GM23338 (cell line): ENCODE data around the gene EML4. TPM values are rescaled to one million over a fixed set of nuclear protein-coding genes. Genes with fewer than 3 reads are reported as not detected.

Experiments used
- ATAC-seq: fragments of 200-7000 bp; cut with Tn5 transposase; 3 replicates; pipeline ENCODE4 v1.9.1; 2020
- DNase-seq: peaks from one replicate; pipeline ENCODE4 v3.0.0-alpha.2; 2015; ENCODE audit warnings: low spot score
- H2AFZ ChIP-seq: fragments of 200-600 bp; sonication (generic); 2 replicates; pipeline ENCODE4 v1.8.0; 2016; ENCODE audit warnings: antibody characterized with exemption, mild to moderate bottlenecking, moderate library complexity
- H3F3A ChIP-seq: fragments of 200-600 bp; sonication (generic); replicated peaks from 2 replicates; pipeline ENCODE4 v1.8.0; 2017; ENCODE audit warnings: antibody characterized with exemption, mixed run types, low read depth
- H3K27ac ChIP-seq: fragments of 200-600 bp; sonication (generic); 2 replicates; pipeline ENCODE4 v1.6.1; 2016; ENCODE audit warnings: low read depth
- H3K27me3 ChIP-seq: fragments of 200-600 bp; sonication (generic); 2 replicates; pipeline ENCODE4 v1.8.0; 2016; ENCODE audit warnings: mild to moderate bottlenecking, mixed run types, moderate library complexity; ENCODE audit not compliant: insufficient read depth
- H3K36me3 ChIP-seq: fragments of 200-600 bp; sonication (generic); 2 replicates; pipeline ENCODE4 v1.8.0; 2016; ENCODE audit warnings: mild to moderate bottlenecking; ENCODE audit not compliant: insufficient read depth
- H3K4me1 ChIP-seq: fragments of 200-600 bp; sonication (generic); 2 replicates; pipeline ENCODE4 v1.8.0; 2016; ENCODE audit warnings: mild to moderate bottlenecking, moderate library complexity; ENCODE audit not compliant: insufficient read depth
- H3K4me2 ChIP-seq: fragments of 200-600 bp; sonication (generic); 2 replicates; pipeline ENCODE4 v1.7.1; 2017; ENCODE audit warnings: mixed run types
- H3K4me3 ChIP-seq: fragments of 200-600 bp; sonication (generic); 2 replicates; pipeline ENCODE4 v1.6.1; 2016; ENCODE audit warnings: mixed run types
- H3K79me2 ChIP-seq: fragments of 200-600 bp; sonication (generic); replicated peaks from 2 replicates; pipeline ENCODE4 v1.8.0; 2017; ENCODE audit warnings: mild to moderate bottlenecking; ENCODE audit not compliant: insufficient read depth
- H3K9me2 ChIP-seq: fragments of 200-600 bp; sonication (generic); 2 replicates; pipeline ENCODE4 v1.8.0; 2017; ENCODE audit not compliant: insufficient read depth
- H4K20me1 ChIP-seq: fragments of 200-600 bp; sonication (generic); replicated peaks from 2 replicates; pipeline ENCODE4 v1.8.0; 2017; ENCODE audit warnings: mild to moderate bottlenecking; ENCODE audit not compliant: insufficient read depth
- H3K27ac Mint-ChIP-seq: 2 replicates; pipeline ENCODE4 v1.8.0; 2020; ENCODE audit warnings: inconsistent platforms, mild to moderate bottlenecking, moderate library complexity, mixed read lengths
- H3K27me3 Mint-ChIP-seq: 3 replicates; pipeline ENCODE4 v1.8.0; 2022; ENCODE audit warnings: low read depth, mild to moderate bottlenecking, moderate library complexity, mixed read lengths, inconsistent platforms; ENCODE audit not compliant: insufficient read depth, poor library complexity
- H3K36me3 Mint-ChIP-seq: 3 replicates; pipeline ENCODE4 v1.8.0; 2021; ENCODE audit warnings: low read depth, mild to moderate bottlenecking, inconsistent platforms, moderate library complexity, mixed read lengths
- H3K4me1 Mint-ChIP-seq: 3 replicates; pipeline ENCODE4 v1.8.0; 2020; ENCODE audit warnings: mild to moderate bottlenecking, inconsistent platforms, mixed read lengths
- H3K4me3 Mint-ChIP-seq: 3 replicates; pipeline ENCODE4 v1.8.0; 2021; ENCODE audit warnings: moderate library complexity, mild to moderate bottlenecking, inconsistent platforms, mixed read lengths
- H3K9me3 Mint-ChIP-seq: 3 replicates; pipeline ENCODE4 v1.8.0; 2020; ENCODE audit warnings: moderate library complexity, mild to moderate bottlenecking, inconsistent platforms, mixed read lengths
- CREB1 ChIP-seq: fragments of 250-450 bp; sonication (Bioruptor Pico); IDR thresholded peaks from 2 replicates; pipeline ENCODE4 v1.5.0; 2020; ENCODE audit warnings: low read depth, mild to moderate bottlenecking, moderate library complexity
- CTCF ChIP-seq, 2 experiments: fragments of 200-600 bp in 1 of 2; sonication (generic) in 1 of 2; conservative IDR thresholded peaks; 2 replicates each; pipeline versions ENCODE4 v1.5.1 to v1.6.1; 2016 to 2017; ENCODE audit warnings: antibody characterized with exemption in 2 of 2, low read depth in 2 of 2, mild to moderate bottlenecking in 2 of 2, moderate library complexity in 1 of 2
- ETS1 ChIP-seq: IDR thresholded peaks from 2 replicates; pipeline ENCODE4 v1.6.1; 2016; ENCODE audit warnings: antibody characterized with exemption
- EZH2 ChIP-seq: fragments of 200-600 bp; sonication (generic); IDR thresholded peaks from one replicate; pipeline ENCODE4 v1.8.0; 2017; ENCODE audit warnings: antibody characterized with exemption, mild to moderate bottlenecking, low read depth; ENCODE audit not compliant: unreplicated experiment
- EZH2phosphoT487 ChIP-seq: fragments of 200-600 bp; sonication (generic); IDR thresholded peaks from one replicate; pipeline ENCODE4 v1.8.1; 2018; ENCODE audit warnings: antibody characterized with exemption; ENCODE audit not compliant: unreplicated experiment
- JUNB ChIP-seq: IDR thresholded peaks from one replicate; pipeline ENCODE4 v1.6.1; 2016; ENCODE audit warnings: antibody characterized with exemption; ENCODE audit not compliant: unreplicated experiment
- NANOG ChIP-seq: IDR thresholded peaks from 2 replicates; pipeline ENCODE4 v1.6.1; 2016; ENCODE audit warnings: antibody characterized with exemption, borderline replicate concordance
- POLR2AphosphoS5 ChIP-seq: IDR thresholded peaks from 2 replicates; pipeline ENCODE4 v1.6.1; 2016; ENCODE audit warnings: antibody characterized with exemption, low read depth
- REST ChIP-seq: IDR thresholded peaks from one replicate; pipeline ENCODE4 v1.6.1; 2018; ENCODE audit warnings: antibody characterized with exemption; ENCODE audit not compliant: unreplicated experiment
- STAT1 ChIP-seq: IDR thresholded peaks from one replicate; pipeline ENCODE4 v1.6.1; 2016; ENCODE audit warnings: antibody characterized with exemption; ENCODE audit not compliant: unreplicated experiment
- ZNF114 ChIP-seq: fragments of 250-450 bp; sonication (Bioruptor Pico); IDR thresholded peaks from 2 replicates; pipeline ENCODE4 v1.5.0; 2020; ENCODE audit warnings: mild to moderate bottlenecking, moderate library complexity
- polyA plus RNA-seq: library from polyadenylated mRNA; unstranded; fragments of >200 nt; fragmentation: Nextera tagmentation; extraction: Ambion mirVana; gene quantifications from 2 replicates; pipeline ENCODE4 v1.2.1, GENCODE V29; 2016
- total RNA-seq: library from RNA; depleted of rRNA; stranded (reverse); fragments of >200 nt; shearing (Covaris generic); gene quantifications from 2 replicates; pipeline ENCODE4 v1.2.3, GENCODE V29; 2014

Gene EML4
- total and polyA plus RNA-seq, 2 experiments from 2014 or later: 65.3 to 115 TPM

- H3K4me3 Mint-ChIP-seq: no peak overlapping the region
- Histone ChIP-seq H4K20me1 (no peaks in the 10 kb centered on the region), H3K9me2 (no peaks in the 10 kb centered on the region), H3K4me2 (no peak overlapping the region), H3K27ac (no peak overlapping the region), H3K27me3 (no peaks in the 10 kb centered on the region), H3F3A (no peaks in the 10 kb centered on the region), H3K4me3 (no peak overlapping the region), H3K4me1 (peaks cover 26% of the 10 kb centered on the region), H3K79me2 (no peaks in the 10 kb centered on the region), H3K36me3 (no peaks in the 10 kb centered on the region), H2AFZ (no peak overlapping the region)
- TF ChIP-seq STAT1: no peak
- H3K27me3 Mint-ChIP-seq: peaks cover 8% of the 10 kb centered on the region
- ATAC-seq (no peak), DNase-seq (no peak)
- no peaks in the 10 kb centered on the region for H3K9me3 Mint-ChIP-seq
- H3K36me3 Mint-ChIP-seq: no peaks in the 10 kb centered on the region
- H3K27ac Mint-ChIP-seq: no peak overlapping the region
- H3K4me1 Mint-ChIP-seq: peaks cover 40% of the 10 kb centered on the region
Measured at GRCh38 chr2:42135381-42136312, 33.5 kb upstream of the EML4 start.

- peaks cover 29% of the 10 kb centered on the region for H3K4me1 ChIP-seq
- H3K27ac ChIP-seq: no peak overlapping the region
- Mint-ChIP-seq H3K4me3 (no peak overlapping the region), H3K9me3 (no peaks in the 10 kb centered on the region), H3K27me3 (peaks cover 8% of the 10 kb centered on the region), H3K27ac (no peak overlapping the region), H3K4me1 (peaks cover 44% of the 10 kb centered on the region), H3K36me3 (no peaks in the 10 kb centered on the region)
- H3K4me2 ChIP-seq: peak overlapping the region; percentile 12; the same call in 1 of the 2 replicates
- DNase-seq (no peak), ATAC-seq (no peak)
- H3K9me2 ChIP-seq: no peaks in the 10 kb centered on the region
- no peaks in the 10 kb centered on the region for H4K20me1 ChIP-seq
- no peaks in the 10 kb centered on the region for H3F3A ChIP-seq
- peak overlapping the region; percentile 77; the same call in 1 of the 2 replicates for H2AFZ ChIP-seq
- no peaks in the 10 kb centered on the region for H3K79me2 ChIP-seq
- no peaks in the 10 kb centered on the region for H3K36me3 ChIP-seq
- H3K27me3 ChIP-seq: no peaks in the 10 kb centered on the region
- H3K4me3 ChIP-seq: no peak overlapping the region
- no peak for TF ChIP-seq EZH2
- TF ChIP-seq ETS1: no peak
- no peak for TF ChIP-seq ZNF114 (CRISPR knock-in tag)
- TF ChIP-seq CREB1 (CRISPR knock-in tag): no peak
- TF ChIP-seq REST: no peak
- TF ChIP-seq POLR2AphosphoS5: no peak
- TF ChIP-seq NANOG: no peak
- no peak for TF ChIP-seq EZH2phosphoT487
- TF ChIP-seq JUNB: no peak
- no peak for TF ChIP-seq CTCF (conservative IDR thresholded peaks at IDR 0.05; ENCODE audit: low read depth in 2 of 2)
Measured at GRCh38 chr2:42136782-42137124, 32.4 kb upstream of the EML4 start.
